Kidney epithelial cell (primary cell): ENCODE measurements around the gene NCOA6. TPM values are rescaled to one million over a fixed set of nuclear protein-coding genes. Genes with fewer than 3 reads are reported as not detected.
A peak's percentile ranks its signal among the peaks of the same experiment; 100 is the strongest.

ENCODE experiments used
- DNase-seq: peaks from one replicate; pipeline ENCODE4 v3.0.0-alpha.2; 2010; ENCODE audit warnings: low read depth
- H3K27me3 ChIP-seq: 2 replicates; pipeline ENCODE4 v1.6.0; 2011; ENCODE audit warnings: low read length; ENCODE audit not compliant: control insufficient read depth, insufficient read depth
- H3K36me3 ChIP-seq: 2 replicates; pipeline ENCODE4 v1.5.1; 2011; ENCODE audit warnings: low read length; ENCODE audit not compliant: control insufficient read depth, insufficient read depth
- H3K4me3 ChIP-seq: 2 replicates; pipeline ENCODE4 v1.5.1; 2011; ENCODE audit warnings: low read depth, mild to moderate bottlenecking, control low read depth, low read length
- CTCF ChIP-seq: IDR thresholded peaks from 2 replicates; pipeline ENCODE4 v1.5.1; 2011; ENCODE audit warnings: mild to moderate bottlenecking, moderate library complexity, low read length, control low read depth, inconsistent platforms; ENCODE audit not compliant: insufficient read depth, poor library complexity, severe bottlenecking
- total RNA-seq: library from RNA; depleted of rRNA; stranded (reverse); fragments of >200 nt; gene quantifications from 2 replicates; pipeline ENCODE4 v1.2.3, GENCODE V29; 2015

NCOA6 gene
- total RNA-seq, 1 donor from 2014 or later, result 18.0 TPM

GRCh38 chr20:34708621-34709043 is 116.8 kb downstream of the NCOA6 start:
- peak; percentile 68 for TF ChIP-seq CTCF
- peak overlapping the region; percentile 67 for H3K4me3 ChIP-seq
- H3K36me3 ChIP-seq, result no peaks in the 10 kb centered on the region
- DNase-seq, result no peak
- H3K27me3 ChIP-seq, result peaks cover 5% of the 10 kb centered on the region

- no peak for TF ChIP-seq CTCF
- Histone ChIP-seq H3K4me3 (no peak overlapping the region), H3K36me3 (no peaks in the 10 kb centered on the region), H3K27me3 (peaks cover 5% of the 10 kb centered on the region)
- no peak for DNase-seq
Observed at GRCh38 chr20:34706912-34707784, 118.3 kb downstream of the NCOA6 start.

- no peak overlapping the region for H3K4me3 ChIP-seq
- no peaks in the 10 kb centered on the region for H3K36me3 ChIP-seq
- DNase-seq, result no peak
- H3K27me3 ChIP-seq, result peaks cover 5% of the 10 kb centered on the region
- TF ChIP-seq CTCF, result no peak
Observed at GRCh38 chr20:34706302-34706875, 119.1 kb downstream of the NCOA6 start.

- no peak for DNase-seq
- no peak overlapping the region for H3K4me3 ChIP-seq
- H3K27me3 ChIP-seq, result peaks cover 3% of the 10 kb centered on the region
- no peaks in the 10 kb centered on the region for H3K36me3 ChIP-seq
- no peak for TF ChIP-seq CTCF
Observed at GRCh38 chr20:34705397-34706301, 119.8 kb downstream of the NCOA6 start.

GRCh38 chr20:34705008-34705396 is 120.4 kb downstream of the NCOA6 start:
- no peak for TF ChIP-seq CTCF
- Histone ChIP-seq H3K27me3 (no peaks in the 10 kb centered on the region), H3K4me3 (peak overlapping the region; percentile 91), H3K36me3 (no peaks in the 10 kb centered on the region)
- DNase-seq, result no peak
